ENCODE results near the gene ZNF507.

The ZNF507 gene

DNA sequence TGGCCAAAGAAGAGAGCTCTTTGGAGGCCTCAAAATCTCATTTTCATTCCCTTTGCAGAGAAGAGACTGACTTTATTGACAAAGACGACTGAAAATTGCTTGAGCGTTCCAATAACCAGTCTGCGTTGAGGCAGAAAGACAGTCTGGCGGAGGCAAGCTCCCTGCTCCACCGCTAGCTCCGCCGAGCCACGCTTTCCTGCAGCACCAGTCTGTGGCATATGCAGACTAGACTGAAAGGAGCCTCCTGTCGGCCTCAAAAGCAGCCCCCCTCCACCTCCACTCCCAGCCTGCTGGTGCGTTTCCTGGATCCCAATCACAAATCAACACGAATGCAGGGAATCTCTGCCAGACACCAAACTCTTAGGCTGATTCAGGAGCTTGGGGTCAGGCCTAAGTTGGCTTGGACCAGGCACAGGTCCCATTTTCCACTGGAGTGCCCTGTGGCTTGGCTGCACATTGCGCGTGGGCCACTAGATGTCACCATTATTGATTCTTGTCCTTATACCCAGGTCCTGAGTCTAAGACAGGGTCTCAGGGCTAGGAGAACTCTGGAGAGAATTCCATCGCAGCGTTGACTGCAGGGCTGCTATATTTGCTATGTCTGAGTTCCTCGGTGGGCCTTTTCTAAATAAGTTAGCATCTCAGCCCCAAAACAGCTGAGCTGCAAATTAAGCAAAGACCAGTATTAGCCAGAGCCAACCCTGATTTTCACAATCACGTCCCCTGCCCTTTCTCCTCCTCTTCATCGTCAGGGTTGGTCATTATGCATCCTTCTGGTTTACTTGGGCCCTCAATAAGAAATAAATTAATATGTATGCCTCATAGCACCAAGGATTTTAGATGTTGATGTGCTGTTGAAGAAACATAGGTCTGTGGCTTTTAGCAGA lies 5.2 kb upstream of the ZNF507 start:
- DNase-seq: peak; percentile 9

GRCh38 chr19:32342695-32343094 lies 2.7 kb upstream of the ZNF507 start:
- DNase-seq: no peak

- no peak for DNase-seq
Observed at GRCh38 chr19:32343550-32344262, 1.7 kb upstream of the ZNF507 start.

DNA sequence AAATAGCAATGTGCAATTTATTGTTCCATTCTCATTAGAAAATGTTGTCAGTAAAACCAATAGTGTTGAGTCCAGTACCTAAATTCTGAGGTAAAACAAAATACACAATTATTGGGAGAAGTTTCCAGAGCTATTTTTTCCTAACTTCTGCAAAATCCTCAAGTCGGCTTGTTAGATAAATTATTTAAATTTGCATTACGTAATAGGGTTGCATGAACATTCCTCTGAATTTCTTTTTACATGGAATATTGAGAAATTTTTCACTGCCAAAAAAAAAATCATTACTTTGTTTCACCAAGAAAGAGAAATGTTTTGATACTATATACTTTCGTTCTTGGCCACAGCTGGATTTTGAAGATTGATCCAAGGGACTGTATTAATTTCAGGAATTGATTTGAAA lies 1.5 kb downstream of the ZNF507 start:
- no peak for DNase-seq

GRCh38 chr19:32347573-32347972 lies 2.2 kb downstream of the ZNF507 start:
- DNase-seq: no peak

- no peak for DNase-seq
Observed at GRCh38 chr19:32349051-32349450, 3.6 kb downstream of the ZNF507 start.

- no peak for DNase-seq
Observed at GRCh38 chr19:32349724-32350470, 4.5 kb downstream of the ZNF507 start.

- no peak for DNase-seq
Observed at GRCh38 chr19:32350471-32350865, 5.1 kb downstream of the ZNF507 start.

DNA sequence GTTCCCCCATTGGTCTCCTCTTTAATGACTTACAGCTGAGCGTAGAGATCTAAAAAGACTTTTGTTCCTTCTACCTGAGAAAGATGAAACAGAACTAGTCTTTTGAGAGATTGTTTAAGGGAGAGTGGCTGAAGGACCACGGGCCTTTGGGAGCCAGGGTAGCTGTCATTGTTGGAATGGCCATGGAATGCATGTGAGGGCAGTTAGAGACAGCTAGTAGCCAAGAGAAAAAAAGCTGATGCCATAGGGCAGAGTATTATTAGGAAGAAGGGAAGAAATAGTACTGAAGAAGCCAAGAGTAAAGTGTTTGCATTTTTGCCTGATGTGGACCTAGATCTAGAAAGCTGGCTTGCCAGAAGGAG lies 5.6 kb downstream of the ZNF507 start:
- DNase-seq: no peak

GRCh38 chr19:32352241-32352630 lies 6.8 kb downstream of the ZNF507 start:
- no peak for DNase-seq

GRCh38 chr19:32354345-32354744 lies 8.9 kb downstream of the ZNF507 start:
- DNase-seq: no peak

GRCh38 chr19:32355309-32355708 lies 9.9 kb downstream of the ZNF507 start:
- DNase-seq: no peak

GRCh38 chr19:32357720-32358119 lies 12.3 kb downstream of the ZNF507 start:
- no peak for DNase-seq

- no peak for DNase-seq
Observed at GRCh38 chr19:32358321-32358720, 12.9 kb downstream of the ZNF507 start.

DNA sequence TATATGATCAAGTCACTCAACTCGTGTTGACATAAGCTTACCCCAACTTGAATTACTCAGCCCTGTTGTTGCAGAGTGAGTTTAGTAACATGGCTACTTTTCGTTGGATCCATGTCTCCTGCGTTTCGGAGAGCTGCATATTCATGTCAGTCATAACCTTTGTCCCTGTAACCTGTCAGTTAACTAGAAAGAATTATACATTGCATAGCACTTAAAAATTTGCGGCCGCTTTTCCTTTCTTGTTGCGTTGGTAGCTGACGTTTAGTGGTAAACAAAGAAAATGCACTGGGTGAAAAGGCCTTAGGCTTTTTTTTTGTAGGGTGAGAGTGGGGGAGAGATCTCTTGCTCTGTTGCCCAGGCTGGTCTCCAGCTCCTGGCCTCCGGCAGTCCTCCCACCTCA lies 14.2 kb downstream of the ZNF507 start:
- no peak for DNase-seq

DNA sequence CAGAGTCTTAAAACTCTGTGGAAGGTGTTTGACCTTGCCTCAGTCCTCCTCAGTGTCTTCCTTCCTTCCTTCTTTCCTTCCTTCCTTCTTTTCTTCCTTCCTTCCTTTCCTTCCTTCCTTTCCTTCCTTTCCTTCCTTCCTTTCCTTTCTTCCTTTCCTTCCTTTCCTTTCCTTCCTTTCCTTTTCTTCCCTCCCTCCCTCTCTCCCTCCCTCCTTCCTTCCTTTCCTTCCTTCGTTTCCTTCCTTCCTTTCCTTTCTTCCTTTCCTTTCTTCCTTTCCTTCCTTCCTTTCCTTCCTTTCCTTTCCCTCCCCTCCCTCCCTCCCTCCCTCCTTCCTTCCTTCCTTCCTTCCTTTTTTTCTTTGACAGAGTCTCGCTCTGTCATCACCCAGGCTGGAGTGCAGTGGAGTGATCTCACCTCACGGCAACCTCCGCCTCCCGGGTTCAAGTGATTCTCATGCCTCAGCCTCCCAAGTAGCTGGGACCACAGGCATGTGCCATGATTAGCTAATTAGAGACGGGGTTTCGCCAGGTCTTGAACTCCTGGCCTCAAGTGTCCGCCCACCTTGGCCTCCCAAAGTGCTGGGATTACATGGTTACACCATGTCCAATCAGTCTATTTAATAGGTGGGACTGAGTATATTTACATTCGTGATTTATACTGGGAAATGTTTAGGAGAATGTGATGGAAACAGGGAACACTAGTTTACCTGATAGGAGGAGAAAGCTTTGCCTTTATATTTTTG lies 16.3 kb downstream of the ZNF507 start:
- DNase-seq: no peak

GRCh38 chr19:32362318-32362691 lies 16.9 kb downstream of the ZNF507 start:
- no peak for DNase-seq

DNA sequence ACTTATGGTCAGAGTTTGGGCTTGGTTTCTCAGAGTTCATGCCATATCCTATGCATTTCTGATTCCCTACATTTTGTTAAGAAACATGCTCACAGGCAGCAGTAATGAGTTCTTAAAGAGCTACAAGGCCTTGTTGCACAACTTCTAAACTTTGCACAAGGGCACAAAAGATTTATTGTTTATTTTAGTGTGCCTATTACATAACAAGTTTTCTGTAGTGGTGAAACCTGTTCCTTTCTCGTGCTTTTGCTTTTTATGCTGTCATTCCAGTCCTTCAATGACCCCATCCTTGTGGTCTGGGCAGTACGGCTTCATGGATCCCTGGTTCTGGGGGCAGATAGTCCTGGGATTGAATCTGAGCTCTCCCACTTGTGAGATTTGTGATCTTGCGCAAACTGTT lies 17.8 kb downstream of the ZNF507 start:
- DNase-seq: no peak

GRCh38 chr19:32363632-32364031 lies 18.2 kb downstream of the ZNF507 start:
- DNase-seq: no peak

- no peak for DNase-seq
Observed at GRCh38 chr19:32364040-32364439, 18.6 kb downstream of the ZNF507 start.

- no peak for DNase-seq
Observed at GRCh38 chr19:32367063-32367462, 21.7 kb downstream of the ZNF507 start.

DNA sequence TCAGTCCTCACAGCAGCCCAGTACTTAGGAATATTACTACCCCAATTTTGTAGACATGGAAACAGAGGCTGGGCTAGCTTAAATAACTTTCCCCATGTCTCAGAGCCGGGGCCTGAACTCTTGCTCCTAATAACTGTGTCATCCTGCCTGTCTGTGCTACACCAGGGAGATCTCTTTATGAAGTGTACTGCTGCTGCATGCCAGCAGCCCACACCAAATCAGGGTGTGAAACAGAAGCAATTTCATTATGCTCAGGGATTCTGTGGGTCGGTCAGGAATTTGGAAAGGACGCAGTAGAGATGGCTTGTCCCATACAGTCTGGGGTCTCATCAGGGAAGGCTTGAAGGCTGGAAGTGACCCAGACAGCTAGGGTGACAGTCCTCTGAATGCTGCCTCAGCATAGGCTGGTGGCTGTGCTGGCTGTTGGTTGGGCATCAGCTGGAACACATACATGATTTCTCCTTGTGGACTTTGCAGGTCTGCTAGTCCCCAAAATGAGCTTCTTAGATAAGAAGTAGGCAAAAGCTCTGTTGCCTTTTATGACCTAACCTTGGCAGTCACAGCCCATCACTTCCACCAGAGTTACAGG lies 22.6 kb downstream of the ZNF507 start:
- DNase-seq: no peak

GRCh38 chr19:32368787-32369186 lies 23.4 kb downstream of the ZNF507 start:
- DNase-seq: no peak
